ENCODE measurements around the gene ABLIM2.

The ABLIM2 gene

GRCh38 chr4:8038083-8038482, 120.5 kb downstream of the ABLIM2 start:
- Mint-ChIP-seq H3K4me1 (ENCODE audit: low read depth) (peaks cover 6% of the 10 kb centered on the region), H3K4me3 (no peak overlapping the region), H3K9me3 (no peaks in the 10 kb centered on the region), H3K27me3 (ENCODE audit: low read depth) (peaks cover 16% of the 10 kb centered on the region), H3K27ac (no peak overlapping the region), H3K36me3 (ENCODE audit: low read depth) (no peaks in the 10 kb centered on the region)
- DNase-seq (ENCODE audit: low spot score), result no peak

GRCh38 chr4:8037150-8037769, 121.4 kb downstream of the ABLIM2 start:
- Mint-ChIP-seq H3K4me1 (ENCODE audit: low read depth) (peaks cover 6% of the 10 kb centered on the region), H3K27ac (no peak overlapping the region), H3K27me3 (ENCODE audit: low read depth) (peaks cover 16% of the 10 kb centered on the region), H3K9me3 (no peaks in the 10 kb centered on the region), H3K36me3 (ENCODE audit: low read depth) (no peaks in the 10 kb centered on the region), H3K4me3 (no peak overlapping the region)
- DNase-seq (ENCODE audit: low spot score), result no peak

GRCh38 chr4:8035371-8035780, 123.2 kb downstream of the ABLIM2 start:
- Mint-ChIP-seq H3K27ac (no peak overlapping the region), H3K4me3 (no peak overlapping the region), H3K4me1 (ENCODE audit: low read depth) (peaks cover 6% of the 10 kb centered on the region), H3K9me3 (no peaks in the 10 kb centered on the region), H3K27me3 (ENCODE audit: low read depth) (peaks cover 16% of the 10 kb centered on the region), H3K36me3 (ENCODE audit: low read depth) (no peaks in the 10 kb centered on the region)
- no peak for DNase-seq (ENCODE audit: low spot score)

- no peak overlapping the region for H3K4me3 Mint-ChIP-seq
- no peak overlapping the region for H3K27ac Mint-ChIP-seq
- no peak for DNase-seq (ENCODE audit: low spot score)
Observed at GRCh38 chr4:8033829-8034528, 124.6 kb downstream of the ABLIM2 start.

GRCh38 chr4:8033067-8033755, 125.4 kb downstream of the ABLIM2 start:
- peaks cover 6% of the 10 kb centered on the region for H3K4me1 Mint-ChIP-seq (ENCODE audit: low read depth)
- no peak overlapping the region for H3K4me3 Mint-ChIP-seq
- H3K27me3 Mint-ChIP-seq (ENCODE audit: low read depth), result peaks cover 7% of the 10 kb centered on the region
- no peaks in the 10 kb centered on the region for H3K9me3 Mint-ChIP-seq
- no peak for DNase-seq (ENCODE audit: low spot score)
- no peaks in the 10 kb centered on the region for H3K36me3 Mint-ChIP-seq (ENCODE audit: low read depth)
- H3K27ac Mint-ChIP-seq, result no peak overlapping the region

More at GRCh38 chr4:8033829-8034528, 124.6 kb downstream of the ABLIM2 start:
- Mint-ChIP-seq H3K27me3 (ENCODE audit: low read depth) (peaks cover 13% of the 10 kb centered on the region), H3K36me3 (ENCODE audit: low read depth) (no peaks in the 10 kb centered on the region), H3K9me3 (no peaks in the 10 kb centered on the region), H3K4me1 (ENCODE audit: low read depth) (peaks cover 6% of the 10 kb centered on the region)

GRCh38 chr4:8032381-8032780, 126.2 kb downstream of the ABLIM2 start:
- Mint-ChIP-seq H3K36me3 (ENCODE audit: low read depth) (no peaks in the 10 kb centered on the region), H3K4me3 (no peak overlapping the region), H3K9me3 (no peaks in the 10 kb centered on the region), H3K27me3 (ENCODE audit: low read depth) (peaks cover 2% of the 10 kb centered on the region), H3K4me1 (ENCODE audit: low read depth) (peaks cover 6% of the 10 kb centered on the region), H3K27ac (no peak overlapping the region)
- DNase-seq (ENCODE audit: low spot score), result no peak

GRCh38 chr4:8030121-8030781, 128.4 kb downstream of the ABLIM2 start:
- H3K27ac Mint-ChIP-seq, result no peak overlapping the region
- no peaks in the 10 kb centered on the region for H3K36me3 Mint-ChIP-seq (ENCODE audit: low read depth)

GRCh38 chr4:8029689-8030088, 128.9 kb downstream of the ABLIM2 start:
- Mint-ChIP-seq H3K4me1 (ENCODE audit: low read depth) (no peaks in the 10 kb centered on the region), H3K4me3 (no peak overlapping the region), H3K9me3 (no peaks in the 10 kb centered on the region), H3K36me3 (ENCODE audit: low read depth) (no peaks in the 10 kb centered on the region), H3K27me3 (ENCODE audit: low read depth) (no peaks in the 10 kb centered on the region), H3K27ac (no peak overlapping the region)
- no peak for DNase-seq (ENCODE audit: low spot score)

More at GRCh38 chr4:8030121-8030781, 128.4 kb downstream of the ABLIM2 start:
- Mint-ChIP-seq H3K4me3 (no peak overlapping the region), H3K9me3 (no peaks in the 10 kb centered on the region), H3K4me1 (ENCODE audit: low read depth) (peaks cover 3% of the 10 kb centered on the region), H3K27me3 (ENCODE audit: low read depth) (no peaks in the 10 kb centered on the region)
- no peak for DNase-seq (ENCODE audit: low spot score)

GRCh38 chr4:8028884-8029568, 129.6 kb downstream of the ABLIM2 start:
- H3K4me1 Mint-ChIP-seq (ENCODE audit: low read depth), result no peaks in the 10 kb centered on the region
- DNase-seq (ENCODE audit: low spot score), result no peak
- no peak overlapping the region for H3K4me3 Mint-ChIP-seq
- no peaks in the 10 kb centered on the region for H3K9me3 Mint-ChIP-seq
- no peaks in the 10 kb centered on the region for H3K27me3 Mint-ChIP-seq (ENCODE audit: low read depth)
- H3K36me3 Mint-ChIP-seq (ENCODE audit: low read depth), result no peaks in the 10 kb centered on the region
- H3K27ac Mint-ChIP-seq, result no peak overlapping the region

- H3K9me3 Mint-ChIP-seq, result no peaks in the 10 kb centered on the region
- H3K4me3 Mint-ChIP-seq, result no peak overlapping the region
- H3K27me3 Mint-ChIP-seq (ENCODE audit: low read depth), result no peaks in the 10 kb centered on the region
- DNase-seq (ENCODE audit: low spot score), result no peak
- no peaks in the 10 kb centered on the region for H3K36me3 Mint-ChIP-seq (ENCODE audit: low read depth)
- no peaks in the 10 kb centered on the region for H3K4me1 Mint-ChIP-seq (ENCODE audit: low read depth)
- no peak overlapping the region for H3K27ac Mint-ChIP-seq
Observed at GRCh38 chr4:8028368-8028767, 130.2 kb downstream of the ABLIM2 start.

GRCh38 chr4:8026453-8026852, 132.2 kb downstream of the ABLIM2 start:
- H3K9me3 Mint-ChIP-seq, result no peaks in the 10 kb centered on the region

GRCh38 chr4:8025668-8026067, 132.9 kb downstream of the ABLIM2 start:
- Mint-ChIP-seq H3K4me1 (ENCODE audit: low read depth) (no peaks in the 10 kb centered on the region), H3K9me3 (no peaks in the 10 kb centered on the region), H3K4me3 (no peak overlapping the region), H3K36me3 (ENCODE audit: low read depth) (no peaks in the 10 kb centered on the region), H3K27me3 (ENCODE audit: low read depth) (no peaks in the 10 kb centered on the region), H3K27ac (no peak overlapping the region)
- no peak for DNase-seq (ENCODE audit: low spot score)

More at GRCh38 chr4:8026453-8026852, 132.2 kb downstream of the ABLIM2 start:
- Mint-ChIP-seq H3K4me1 (ENCODE audit: low read depth) (no peaks in the 10 kb centered on the region), H3K27ac (no peak overlapping the region), H3K27me3 (ENCODE audit: low read depth) (no peaks in the 10 kb centered on the region), H3K4me3 (no peak overlapping the region), H3K36me3 (ENCODE audit: low read depth) (no peaks in the 10 kb centered on the region)
- DNase-seq (ENCODE audit: low spot score), result no peak

GRCh38 chr4:8024073-8024786, 134.4 kb downstream of the ABLIM2 start:
- no peaks in the 10 kb centered on the region for H3K27me3 Mint-ChIP-seq (ENCODE audit: low read depth)
- no peak overlapping the region for H3K27ac Mint-ChIP-seq
- no peak overlapping the region for H3K4me3 Mint-ChIP-seq
- peaks cover 3% of the 10 kb centered on the region for H3K4me1 Mint-ChIP-seq (ENCODE audit: low read depth)
- H3K36me3 Mint-ChIP-seq (ENCODE audit: low read depth), result no peaks in the 10 kb centered on the region
- DNase-seq (ENCODE audit: low spot score), result no peak
- H3K9me3 Mint-ChIP-seq, result no peaks in the 10 kb centered on the region

All from T-helper 2 cell treated with Interferon-gamma antibody and Interleukin-4, amounts not matched to agents 5 μg/mL and 100 μg/mL, for 36 hours (primary cell).